ENCODE data around the gene BRIP1.

DNA sequence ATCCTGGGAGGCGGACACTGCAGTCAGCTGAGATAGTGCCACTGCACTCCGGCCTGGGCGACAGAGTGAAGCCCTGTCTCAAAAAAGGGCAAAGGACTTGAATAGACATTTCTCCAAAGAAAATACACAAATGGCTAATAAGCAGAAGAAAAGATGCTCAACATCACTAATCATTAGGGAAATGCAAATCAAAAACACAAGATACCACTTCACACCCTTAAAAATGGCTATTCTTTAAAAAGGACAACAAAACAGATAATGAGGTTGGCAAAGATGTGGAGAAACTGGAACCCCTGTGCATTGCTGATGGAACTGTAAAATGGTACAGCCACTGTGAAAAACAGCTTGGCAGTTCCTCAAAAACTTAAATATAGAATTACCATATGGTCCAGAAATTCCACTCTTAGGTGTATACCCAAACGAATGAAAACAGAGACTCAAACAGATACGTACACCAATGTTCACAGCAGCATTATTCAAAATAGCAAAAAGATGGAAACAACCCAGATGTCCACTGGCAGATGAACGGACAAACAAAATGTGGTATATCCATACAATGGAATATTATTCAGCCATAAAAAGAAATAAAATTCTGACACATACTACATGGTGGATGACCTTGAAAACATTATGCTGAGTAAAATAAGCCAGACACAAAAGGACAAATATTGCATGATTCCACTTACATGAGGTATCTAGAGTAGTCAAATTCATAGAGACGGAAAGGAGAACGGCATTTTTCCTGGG, 35.5 kb downstream of the BRIP1 start:
- TF ChIP-seq, protein P1, sequence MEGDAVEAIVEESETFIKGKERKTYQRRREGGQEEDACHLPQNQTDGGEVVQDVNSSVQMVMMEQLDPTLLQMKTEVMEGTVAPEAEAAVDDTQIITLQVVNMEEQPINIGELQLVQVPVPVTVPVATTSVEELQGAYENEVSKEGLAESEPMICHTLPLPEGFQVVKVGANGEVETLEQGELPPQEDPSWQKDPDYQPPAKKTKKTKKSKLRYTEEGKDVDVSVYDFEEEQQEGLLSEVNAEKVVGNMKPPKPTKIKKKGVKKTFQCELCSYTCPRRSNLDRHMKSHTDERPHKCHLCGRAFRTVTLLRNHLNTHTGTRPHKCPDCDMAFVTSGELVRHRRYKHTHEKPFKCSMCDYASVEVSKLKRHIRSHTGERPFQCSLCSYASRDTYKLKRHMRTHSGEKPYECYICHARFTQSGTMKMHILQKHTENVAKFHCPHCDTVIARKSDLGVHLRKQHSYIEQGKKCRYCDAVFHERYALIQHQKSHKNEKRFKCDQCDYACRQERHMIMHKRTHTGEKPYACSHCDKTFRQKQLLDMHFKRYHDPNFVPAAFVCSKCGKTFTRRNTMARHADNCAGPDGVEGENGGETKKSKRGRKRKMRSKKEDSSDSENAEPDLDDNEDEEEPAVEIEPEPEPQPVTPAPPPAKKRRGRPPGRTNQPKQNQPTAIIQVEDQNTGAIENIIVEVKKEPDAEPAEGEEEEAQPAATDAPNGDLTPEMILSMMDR (IDR thresholded peaks at IDR 0.05 in 8 of 11, conservative IDR thresholded peaks at IDR 0.05 in 3 of 11): no peak
- no peak for TF ChIP-seq POLR2A (IDR thresholded peaks at IDR 0.05)
- no peak for TF ChIP-seq POLR2AphosphoS5 (IDR thresholded peaks at IDR 0.05)
